PC-9 (cell line): ENCODE data around the gene MCUR1. TPM values are rescaled to one million over a fixed set of nuclear protein-coding genes. Genes with fewer than 3 reads are reported as not detected.
A peak's percentile ranks its signal among the peaks of the same experiment; 100 is the strongest.
"Not testable (repeated sequence)": the region's sequence is repeated elsewhere in the genome, so short reads cannot be mapped to it uniquely, and the experiment has no call there.

ENCODE experiments used
- BruUV-seq: library from RNA; stranded (reverse); fragments of 400-500 nt; replicated peaks from 2 replicates; lab custom pipeline; 2021; lab: Mats Ljungman, UMichigan
- CTCF ChIA-PET: fragments of 300-600 bp; sonication (Branson Sonifier 250); formaldehyde crosslinking; loops from one replicate; lab custom pipeline; 2022; ENCODE audit warnings: antibody characterized with exemption; lab: Charles Lee
- POLR2A ChIA-PET: fragments of 300-600 bp; sonication (Branson Sonifier 250); formaldehyde crosslinking; loops from one replicate; lab custom pipeline; 2022; ENCODE audit warnings: antibody characterized with exemption; ENCODE audit not compliant: unreplicated experiment; lab: Charles Lee
- DNase-seq, 2 experiments: peaks; one replicate each; pipeline versions ENCODE4 v3.0.0 to v3.0.0-alpha.2; 2015 to 2022; ENCODE audit warnings: mixed read lengths in 1 of 2
- H2AFZ ChIP-seq: fragments of 200-600 bp; sonication (generic); 2 replicates; pipeline ENCODE4 v1.8.1; 2017; ENCODE audit warnings: antibody characterized with exemption
- H3F3A ChIP-seq: fragments of 200-600 bp; sonication (generic); 2 replicates; pipeline ENCODE4 v1.8.1; 2017; ENCODE audit warnings: antibody characterized with exemption, mild to moderate bottlenecking, low read depth; ENCODE audit not compliant: insufficient read depth
- H3K27ac ChIP-seq: fragments of 200-600 bp; sonication (generic); 2 replicates; pipeline ENCODE4 v1.6.1; 2016; ENCODE audit warnings: mixed run types
- H3K27me3 ChIP-seq: fragments of 200-600 bp; sonication (generic); 2 replicates; pipeline ENCODE4 v1.6.1; 2016; ENCODE audit warnings: low read depth, mixed run types; ENCODE audit not compliant: insufficient read depth
- H3K36me3 ChIP-seq: fragments of 200-600 bp; sonication (generic); 2 replicates; pipeline ENCODE4 v1.6.1; 2016; ENCODE audit warnings: low read depth, mixed run types
- H3K4me1 ChIP-seq: fragments of 200-600 bp; sonication (generic); replicated peaks from 2 replicates; pipeline ENCODE4 v1.6.1; 2016; ENCODE audit warnings: mixed run types; ENCODE audit not compliant: insufficient read depth
- H3K4me2 ChIP-seq: fragments of 200-600 bp; sonication (generic); 2 replicates; pipeline ENCODE4 v1.6.1; 2017; ENCODE audit warnings: mixed run types
- H3K4me3 ChIP-seq: fragments of 200-600 bp; sonication (generic); 2 replicates; pipeline ENCODE4 v1.6.1; 2016; ENCODE audit warnings: mixed run types
- H3K79me2 ChIP-seq: fragments of 200-600 bp; sonication (generic); 2 replicates; pipeline ENCODE4 v1.6.1; 2017; ENCODE audit warnings: low read depth, mixed run types
- H3K9me2 ChIP-seq: fragments of 200-600 bp; sonication (generic); 2 replicates; pipeline ENCODE4 v1.8.1; 2017; ENCODE audit warnings: mild to moderate bottlenecking; ENCODE audit not compliant: insufficient read depth
- H3K9me3 ChIP-seq: fragments of 200-600 bp; sonication (generic); 2 replicates; pipeline ENCODE4 v1.8.1; 2016; ENCODE audit warnings: low read depth; ENCODE audit not compliant: insufficient read depth
- H4K20me1 ChIP-seq: fragments of 200-600 bp; sonication (generic); 2 replicates; pipeline ENCODE4 v1.8.1; 2017; ENCODE audit not compliant: insufficient read depth
- EZH2 ChIP-seq: fragments of 200-600 bp; sonication (generic); IDR thresholded peaks from 2 replicates; pipeline ENCODE4 v1.8.0; 2017; ENCODE audit warnings: antibody characterized with exemption, low read depth
- intact Hi-C: fragments of 100-400 bp; cut with micrococcal nuclease; formaldehyde crosslinking; loops from one replicate; pipeline ENCODE4 v1.10.0; 2022; ENCODE audit not compliant: unreplicated experiment
- total RNA-seq: library from RNA; stranded (reverse); gene quantifications from 2 replicates; pipeline ENCODE4 v1.2.3, GENCODE V29; 2021
- TF ChIP-seq, protein P1 (sequence below): fragments of 200-600 bp; sonication (generic); conservative IDR thresholded peaks from 2 replicates; pipeline ENCODE4 v1.6.1; 2017; ENCODE audit warnings: mixed run types, antibody characterized with exemption, mild to moderate bottlenecking, moderate library complexity

Gene MCUR1
- total RNA-seq, 1 experiment from 2014 or later, result 45.9 TPM

DNA sequence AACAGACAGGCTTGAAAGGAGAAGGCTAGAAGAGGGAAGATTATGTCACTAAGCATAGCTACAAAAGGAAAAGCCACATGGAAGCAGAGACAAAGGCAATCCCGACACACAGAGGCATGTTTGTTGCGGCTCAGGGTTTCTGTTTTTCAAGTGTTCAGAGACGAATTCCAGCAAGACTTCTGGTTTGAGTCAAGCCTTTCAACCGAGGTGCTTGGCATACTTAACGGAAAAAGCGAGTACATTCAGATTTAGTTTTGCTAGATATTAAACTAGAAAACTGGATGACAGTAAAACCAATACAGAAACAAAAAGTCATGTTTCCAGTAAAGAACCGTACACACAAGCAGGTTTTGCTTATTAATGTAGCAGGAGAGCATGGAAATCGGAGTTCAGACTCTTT lies 27.2 kb downstream of the MCUR1 start:
- ChIA-PET POLR2A (no interaction called here), CTCF (interaction anchor here (0.6 kb wide), 1 partner anchor 157 kb away, joined by 4 read pairs; no protein-coding TSS in a partner anchor)
- BruUV-seq, result no TSS peak
- H2AFZ ChIP-seq, result no peak overlapping the region
- no peak for DNase-seq
- H3K4me2 ChIP-seq, result no peak overlapping the region
- H3K9me3 ChIP-seq, result no peaks in the 10 kb centered on the region
- no peaks in the 10 kb centered on the region for H3K27me3 ChIP-seq
- no peaks in the 10 kb centered on the region for H3K4me1 ChIP-seq
- H3F3A ChIP-seq, result 0 out of 2 replicates have a peak, but pooled peaks cover 4% of the 10 kb centered on the region
- TF ChIP-seq, protein P1, sequence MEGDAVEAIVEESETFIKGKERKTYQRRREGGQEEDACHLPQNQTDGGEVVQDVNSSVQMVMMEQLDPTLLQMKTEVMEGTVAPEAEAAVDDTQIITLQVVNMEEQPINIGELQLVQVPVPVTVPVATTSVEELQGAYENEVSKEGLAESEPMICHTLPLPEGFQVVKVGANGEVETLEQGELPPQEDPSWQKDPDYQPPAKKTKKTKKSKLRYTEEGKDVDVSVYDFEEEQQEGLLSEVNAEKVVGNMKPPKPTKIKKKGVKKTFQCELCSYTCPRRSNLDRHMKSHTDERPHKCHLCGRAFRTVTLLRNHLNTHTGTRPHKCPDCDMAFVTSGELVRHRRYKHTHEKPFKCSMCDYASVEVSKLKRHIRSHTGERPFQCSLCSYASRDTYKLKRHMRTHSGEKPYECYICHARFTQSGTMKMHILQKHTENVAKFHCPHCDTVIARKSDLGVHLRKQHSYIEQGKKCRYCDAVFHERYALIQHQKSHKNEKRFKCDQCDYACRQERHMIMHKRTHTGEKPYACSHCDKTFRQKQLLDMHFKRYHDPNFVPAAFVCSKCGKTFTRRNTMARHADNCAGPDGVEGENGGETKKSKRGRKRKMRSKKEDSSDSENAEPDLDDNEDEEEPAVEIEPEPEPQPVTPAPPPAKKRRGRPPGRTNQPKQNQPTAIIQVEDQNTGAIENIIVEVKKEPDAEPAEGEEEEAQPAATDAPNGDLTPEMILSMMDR, result no peak
- TF ChIP-seq EZH2, result no peak
- no peaks in the 10 kb centered on the region for H3K79me2 ChIP-seq
- H3K4me3 ChIP-seq, result no peak overlapping the region
- H3K27ac ChIP-seq, result no peak overlapping the region
- no peaks in the 10 kb centered on the region for H3K9me2 ChIP-seq
- no peaks in the 10 kb centered on the region for H4K20me1 ChIP-seq
- intact Hi-C loops, result no loop called here
- no peaks in the 10 kb centered on the region for H3K36me3 ChIP-seq

DNA sequence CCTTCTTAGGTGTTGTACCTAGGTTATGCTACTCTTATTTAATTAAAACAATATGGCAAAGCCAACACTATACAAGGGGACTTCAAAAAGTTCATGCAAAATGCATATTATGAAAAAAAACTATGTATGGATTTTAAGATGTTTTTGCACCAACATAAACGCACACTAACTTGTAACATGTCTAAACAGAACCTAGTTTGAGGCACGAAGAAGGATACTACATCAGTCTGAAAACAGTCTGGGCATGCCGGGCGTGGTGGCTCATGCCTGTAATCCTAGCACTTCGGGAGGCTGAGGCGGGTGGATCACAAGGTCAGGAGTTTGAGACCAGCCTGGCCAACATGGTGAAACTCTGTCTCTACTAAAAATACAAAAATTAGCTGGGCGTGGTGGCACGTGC lies 34.2 kb downstream of the MCUR1 start:
- H3K4me2 ChIP-seq, CTCF ChIA-PET: not testable (repeated sequence)

DNA sequence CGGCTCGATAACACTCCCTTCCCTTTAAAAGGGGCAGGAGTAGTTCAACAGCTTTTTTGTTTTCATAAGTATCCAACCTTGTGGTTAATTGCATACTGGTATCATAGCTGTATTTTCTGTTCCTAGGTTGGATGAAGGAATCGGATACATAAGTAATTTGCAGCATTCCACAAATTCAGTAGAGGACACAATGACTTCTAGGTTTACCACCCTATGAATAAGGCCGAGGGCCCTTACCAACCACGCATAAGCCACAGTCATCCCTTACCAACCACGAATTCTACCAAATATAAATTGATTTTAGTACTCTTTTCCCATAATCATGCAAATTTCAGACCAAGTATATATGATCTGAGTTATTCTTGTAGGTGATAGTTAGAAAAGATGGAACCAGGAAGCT lies 36.3 kb downstream of the MCUR1 start:
- Histone ChIP-seq H3K9me3 (no peaks in the 10 kb centered on the region), H3F3A (0 out of 2 replicates have a peak, but pooled peaks cover 9% of the 10 kb centered on the region), H4K20me1 (no peaks in the 10 kb centered on the region), H3K4me3 (no peak overlapping the region), H3K9me2 (no peaks in the 10 kb centered on the region), H3K4me2 (no peak overlapping the region), H3K4me1 (no peaks in the 10 kb centered on the region; the same call in 1 of the 2 replicates), H3K36me3 (no peaks in the 10 kb centered on the region), H2AFZ (no peak overlapping the region), H3K27ac (no peak overlapping the region), H3K79me2 (no peaks in the 10 kb centered on the region), H3K27me3 (no peaks in the 10 kb centered on the region)
- intact Hi-C loops, result no loop called here
- TF ChIP-seq, protein P1, result no peak
- no peak for TF ChIP-seq EZH2
- POLR2A ChIA-PET, result no interaction called here
- no peak for DNase-seq
- no TSS peak for BruUV-seq
- CTCF ChIA-PET, result no interaction called here

More for the DNA sequence above, 34.2 kb downstream of the MCUR1 start:
- POLR2A ChIA-PET, H3K79me2 ChIP-seq, H3K4me1 ChIP-seq, H4K20me1 ChIP-seq, H3K27me3 ChIP-seq, H3K9me2 ChIP-seq, H2AFZ ChIP-seq, H3K27ac ChIP-seq, H3K36me3 ChIP-seq, BruUV-seq, H3K4me3 ChIP-seq, intact Hi-C loops, H3F3A ChIP-seq, H3K9me3 ChIP-seq, DNase-seq: not testable (repeated sequence)

DNA sequence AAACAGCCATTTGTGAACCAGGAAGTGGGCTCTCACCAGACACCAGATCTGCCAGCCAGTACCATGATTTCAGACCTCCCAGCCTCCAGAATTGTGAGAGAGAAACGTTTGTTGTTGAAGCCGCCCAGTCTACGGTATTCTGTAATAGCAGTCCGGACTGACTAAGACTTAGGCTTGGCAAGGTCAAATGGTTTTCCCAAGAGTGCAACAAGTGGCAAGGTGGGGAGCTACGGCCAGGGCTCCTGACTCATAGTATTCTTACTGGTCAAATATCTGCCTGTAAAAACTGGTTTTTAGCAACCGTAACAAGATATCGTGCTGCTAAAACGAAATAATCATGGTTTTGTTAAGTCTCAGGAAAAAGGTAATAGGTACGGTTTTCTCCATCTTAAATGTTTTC lies 37.8 kb downstream of the MCUR1 start:
- no peak overlapping the region for H3K4me2 ChIP-seq
- H3K27me3 ChIP-seq, result no peaks in the 10 kb centered on the region
- H3K27ac ChIP-seq, result no peak overlapping the region
- no peaks in the 10 kb centered on the region for H3K36me3 ChIP-seq
- H3K79me2 ChIP-seq, result no peaks in the 10 kb centered on the region
- H3K4me3 ChIP-seq, result no peak overlapping the region
- H3K4me1 ChIP-seq, result no peaks in the 10 kb centered on the region; the same call in 1 of the 2 replicates
- no peak for DNase-seq
- H4K20me1 ChIP-seq, result no peaks in the 10 kb centered on the region
- H3K9me2 ChIP-seq, result no peaks in the 10 kb centered on the region
- H3K9me3 ChIP-seq, result no peaks in the 10 kb centered on the region
- intact Hi-C loops, result no loop called here
- TF ChIP-seq, protein P1, result no peak
- TF ChIP-seq EZH2, result no peak
- H2AFZ ChIP-seq, result no peak overlapping the region
- 0 out of 2 replicates have a peak, but pooled peaks cover 5% of the 10 kb centered on the region for H3F3A ChIP-seq
- POLR2A ChIA-PET, result no interaction called here
- CTCF ChIA-PET, result interaction anchor here (0.7 kb wide), 1 partner anchor 89 kb away, joined by 7 read pairs; no protein-coding TSS in a partner anchor
- BruUV-seq, result no TSS peak

DNA sequence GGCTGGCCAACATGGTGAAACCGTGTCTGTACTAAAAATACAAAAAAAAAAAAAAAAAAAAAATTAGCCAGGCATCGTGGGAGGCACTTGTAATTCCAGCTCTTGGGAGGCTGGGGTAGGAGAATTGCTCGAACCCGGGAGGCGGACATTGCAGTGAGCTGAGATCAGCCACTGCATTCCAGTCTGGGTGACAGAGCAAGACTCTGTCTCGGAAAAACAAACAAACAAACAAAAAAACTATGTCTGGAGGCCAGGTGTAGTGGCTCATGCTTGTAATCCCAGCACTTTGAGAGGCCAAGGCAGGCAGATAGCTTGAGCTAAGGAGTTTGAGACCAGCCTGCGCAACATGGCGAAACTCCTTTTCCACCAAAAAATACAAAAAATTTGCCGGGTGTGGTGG lies 38.9 kb downstream of the MCUR1 start:
- intact Hi-C loops, result not testable (repeated sequence)
- POLR2A ChIA-PET, result interaction anchor here (0.6 kb wide), 1 partner anchor 614 kb away, joined by 7 read pairs; no protein-coding TSS in a partner anchor

More for the DNA sequence above, 38.9 kb downstream of the MCUR1 start:
- not testable (repeated sequence) for H3K36me3 ChIP-seq, H3F3A ChIP-seq, H3K4me1 ChIP-seq, BruUV-seq, H3K27me3 ChIP-seq, H3K79me2 ChIP-seq, H3K27ac ChIP-seq, H3K9me2 ChIP-seq, H4K20me1 ChIP-seq, H3K4me2 ChIP-seq, H2AFZ ChIP-seq, H3K4me3 ChIP-seq, H3K9me3 ChIP-seq
- DNase-seq, result peak in 1 of 2 experiments; percentile 64
- CTCF ChIA-PET, result interaction anchor here (0.6 kb wide), 1 partner anchor 22 kb away, joined by 5 read pairs; no protein-coding TSS in a partner anchor
